Measurements from ENCODE around the gene FEM1B. TPM values are rescaled to one million over a fixed set of nuclear protein-coding genes. Genes with fewer than 3 reads are reported as not detected.
A peak's percentile ranks its signal among the peaks of the same experiment; 100 is the strongest.

Gene FEM1B
- total RNA-seq, 2 experiments from 2014 or later, result 35.5 to 37.3 TPM

DNA sequence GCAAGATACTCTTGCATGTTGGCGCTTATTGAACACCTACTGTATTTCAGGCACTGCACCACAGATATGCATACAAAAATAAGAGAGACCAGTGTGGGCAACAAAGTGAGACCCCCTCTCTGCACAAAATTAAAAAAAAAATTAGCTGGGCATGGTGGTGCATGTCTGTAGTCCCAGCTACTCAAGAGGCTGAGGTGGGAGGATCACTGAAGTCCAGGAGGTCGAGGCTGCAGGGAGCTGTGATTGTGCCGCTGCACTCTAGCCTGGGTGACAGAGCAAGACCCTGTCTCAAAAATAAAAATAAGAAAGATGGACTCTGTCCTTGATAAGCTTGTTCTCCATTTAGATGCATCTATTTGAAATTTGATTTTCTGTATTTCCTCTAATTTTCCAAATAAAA lies 20.8 kb downstream of the FEM1B start:
- Histone ChIP-seq H3K4me2 (ENCODE audit: low read length) (peak overlapping the region; percentile 79), H3K9me2 (ENCODE audit: insufficient read depth, low read length) (no peaks in the 10 kb centered on the region), H3K4me3 (ENCODE audit: low read depth, low read length, poor library complexity, severe bottlenecking) (peak overlapping the region; percentile 42), H3K4me1 (ENCODE audit: insufficient read depth, low read length, poor library complexity, severe bottlenecking) (peaks cover 29% of the 10 kb centered on the region), H3K79me2 (ENCODE audit: insufficient read depth, low read depth, low read length) (peaks cover under 1% of the 10 kb centered on the region; the same call in 1 of the 2 replicates), H3K27ac (ENCODE audit: low read depth, low read length, poor library complexity, severe bottlenecking) (peak overlapping the region; percentile 46), H3K9me3 (ENCODE audit: low read length) (no peaks in the 10 kb centered on the region), H2AFZ (ENCODE audit: low read length) (no peak overlapping the region), H3K36me3 (ENCODE audit: insufficient read depth, low read length) (peaks cover 10% of the 10 kb centered on the region), H4K20me1 (ENCODE audit: insufficient read depth, low read length) (no peaks in the 10 kb centered on the region)
- TF ChIP-seq, protein P1, sequence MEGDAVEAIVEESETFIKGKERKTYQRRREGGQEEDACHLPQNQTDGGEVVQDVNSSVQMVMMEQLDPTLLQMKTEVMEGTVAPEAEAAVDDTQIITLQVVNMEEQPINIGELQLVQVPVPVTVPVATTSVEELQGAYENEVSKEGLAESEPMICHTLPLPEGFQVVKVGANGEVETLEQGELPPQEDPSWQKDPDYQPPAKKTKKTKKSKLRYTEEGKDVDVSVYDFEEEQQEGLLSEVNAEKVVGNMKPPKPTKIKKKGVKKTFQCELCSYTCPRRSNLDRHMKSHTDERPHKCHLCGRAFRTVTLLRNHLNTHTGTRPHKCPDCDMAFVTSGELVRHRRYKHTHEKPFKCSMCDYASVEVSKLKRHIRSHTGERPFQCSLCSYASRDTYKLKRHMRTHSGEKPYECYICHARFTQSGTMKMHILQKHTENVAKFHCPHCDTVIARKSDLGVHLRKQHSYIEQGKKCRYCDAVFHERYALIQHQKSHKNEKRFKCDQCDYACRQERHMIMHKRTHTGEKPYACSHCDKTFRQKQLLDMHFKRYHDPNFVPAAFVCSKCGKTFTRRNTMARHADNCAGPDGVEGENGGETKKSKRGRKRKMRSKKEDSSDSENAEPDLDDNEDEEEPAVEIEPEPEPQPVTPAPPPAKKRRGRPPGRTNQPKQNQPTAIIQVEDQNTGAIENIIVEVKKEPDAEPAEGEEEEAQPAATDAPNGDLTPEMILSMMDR (conservative IDR thresholded peaks at IDR 0.05; ENCODE audit: low read length), result no peak
- no peak for TF ChIP-seq EZH2phosphoT487 (IDR thresholded peaks at IDR 0.05; ENCODE audit: borderline replicate concordance, low read depth, low read length)
- no TSS peak for BruUV-seq (replicated peaks)
- intact Hi-C loops (cut with micrococcal nuclease; ENCODE audit: unreplicated experiment), result loop anchor here (2.0 kb wide), 1 partner anchor 20 kb away; no protein-coding TSS in a partner anchor
- no peak for DNase-seq (ENCODE audit: low spot score)
- CTCF ChIA-PET (ENCODE audit: unreplicated experiment), result no interaction called here
- POLR2A ChIA-PET, result interaction anchor here (0.5 to 1.4 kb wide), 4 partner anchors 8 to 37 kb away, joined by 3 to 4 read pairs (median 3); no protein-coding TSS in a partner anchor

DNA sequence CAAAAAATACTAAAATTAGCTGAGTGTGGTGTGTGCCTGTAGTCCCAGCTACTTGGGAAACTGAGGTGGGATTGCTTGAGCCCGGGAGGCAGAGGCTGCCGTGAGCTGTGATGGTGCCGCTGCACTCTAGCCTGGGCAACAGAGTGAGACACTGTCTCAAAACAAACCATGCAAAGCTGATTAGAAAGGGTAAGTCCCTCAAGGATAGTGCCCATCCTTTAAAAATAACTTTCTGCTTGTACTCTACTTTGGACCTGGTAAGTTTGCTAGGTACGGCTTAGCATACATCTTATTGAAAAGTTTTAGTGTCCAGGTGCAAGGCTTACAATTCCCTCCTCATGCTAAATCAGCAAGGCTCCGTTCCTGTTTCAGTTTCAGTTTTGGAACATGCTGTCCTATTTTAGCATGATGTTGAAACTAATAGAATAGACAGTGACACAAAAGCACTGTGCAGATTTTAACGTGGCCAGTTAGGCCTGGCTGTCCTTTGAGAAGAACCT lies 21.4 kb downstream of the FEM1B start:
- Histone ChIP-seq H4K20me1 (ENCODE audit: insufficient read depth, low read length) (no peaks in the 10 kb centered on the region), H3K4me3 (ENCODE audit: low read depth, low read length, poor library complexity, severe bottlenecking) (peak overlapping the region; percentile 42), H3K9me3 (ENCODE audit: low read length) (no peaks in the 10 kb centered on the region), H3K27ac (ENCODE audit: low read depth, low read length, poor library complexity, severe bottlenecking) (peak overlapping the region; percentile 46), H3K9me2 (ENCODE audit: insufficient read depth, low read length) (no peaks in the 10 kb centered on the region), H3K79me2 (ENCODE audit: insufficient read depth, low read depth, low read length) (no peaks in the 10 kb centered on the region), H2AFZ (ENCODE audit: low read length) (no peak overlapping the region), H3K4me1 (ENCODE audit: insufficient read depth, low read length, poor library complexity, severe bottlenecking) (peaks cover 29% of the 10 kb centered on the region), H3K36me3 (ENCODE audit: insufficient read depth, low read length) (peaks cover 10% of the 10 kb centered on the region; the same call in 1 of the 2 replicates), H3K4me2 (ENCODE audit: low read length) (peak overlapping the region; percentile 79)
- no TSS peak for BruUV-seq (replicated peaks)
- ChIA-PET CTCF (ENCODE audit: unreplicated experiment) (no interaction called here), POLR2A (interaction anchor here (0.6 to 1.4 kb wide), 4 partner anchors 9 to 432 kb away, joined by 3 to 4 read pairs (median 3); no protein-coding TSS in a partner anchor)
- DNase-seq (ENCODE audit: low spot score), result peak; percentile 81
- TF ChIP-seq EZH2phosphoT487 (IDR thresholded peaks at IDR 0.05; ENCODE audit: borderline replicate concordance, low read depth, low read length), result no peak
- TF ChIP-seq, protein P1 (conservative IDR thresholded peaks at IDR 0.05; ENCODE audit: low read length), result no peak
- intact Hi-C loops (cut with micrococcal nuclease; ENCODE audit: unreplicated experiment), result loop anchor here (2.0 kb wide), 1 partner anchor 20 kb away; no protein-coding TSS in a partner anchor

DNA sequence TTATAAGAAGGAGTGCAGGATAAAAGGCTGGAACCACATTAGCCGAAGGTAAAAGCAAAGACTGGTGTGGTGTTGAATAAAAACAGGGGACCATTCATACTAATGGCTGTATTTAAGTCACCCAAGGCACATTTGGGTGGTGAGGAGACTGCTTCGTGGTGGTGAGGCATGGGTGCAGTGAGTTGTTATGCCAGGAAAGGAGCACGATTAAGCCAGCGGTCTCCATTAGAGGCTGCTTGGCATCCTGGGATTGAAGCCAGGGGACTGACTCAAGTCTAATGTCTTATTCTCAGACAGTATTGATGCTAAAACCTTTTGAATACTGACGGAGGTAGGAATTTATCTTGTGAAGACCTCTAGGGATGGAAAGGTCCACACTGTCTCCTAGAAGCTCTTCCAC lies 21.9 kb downstream of the FEM1B start:
- BruUV-seq (replicated peaks), result no TSS peak
- no peak overlapping the region for H2AFZ ChIP-seq (ENCODE audit: low read length)
- H3K79me2 ChIP-seq (ENCODE audit: insufficient read depth, low read depth, low read length), result no peaks in the 10 kb centered on the region
- no peak for DNase-seq (ENCODE audit: low spot score)
- POLR2A ChIA-PET, result interaction anchor here (0.6 to 1.4 kb wide), 3 partner anchors 10 to 432 kb away, joined by 3 to 4 read pairs (median 3); no protein-coding TSS in a partner anchor
- CTCF ChIA-PET (ENCODE audit: unreplicated experiment), result no interaction called here
- H3K27ac ChIP-seq (ENCODE audit: low read depth, low read length, poor library complexity, severe bottlenecking), result peak overlapping the region; percentile 46
- no peaks in the 10 kb centered on the region for H4K20me1 ChIP-seq (ENCODE audit: insufficient read depth, low read length)
- TF ChIP-seq EZH2phosphoT487 (IDR thresholded peaks at IDR 0.05; ENCODE audit: borderline replicate concordance, low read depth, low read length), result no peak
- TF ChIP-seq, protein P1 (conservative IDR thresholded peaks at IDR 0.05; ENCODE audit: low read length), result no peak
- H3K9me3 ChIP-seq (ENCODE audit: low read length), result no peaks in the 10 kb centered on the region
- no peaks in the 10 kb centered on the region for H3K9me2 ChIP-seq (ENCODE audit: insufficient read depth, low read length)
- peaks cover 29% of the 10 kb centered on the region for H3K4me1 ChIP-seq (ENCODE audit: insufficient read depth, low read length, poor library complexity, severe bottlenecking)
- H3K36me3 ChIP-seq (ENCODE audit: insufficient read depth, low read length), result peaks cover 10% of the 10 kb centered on the region; the same call in 1 of the 2 replicates
- intact Hi-C loops (cut with micrococcal nuclease; ENCODE audit: unreplicated experiment), result loop anchor here (2.0 kb wide), 1 partner anchor 21 kb away; no protein-coding TSS in a partner anchor
- peak overlapping the region; percentile 42 for H3K4me3 ChIP-seq (ENCODE audit: low read depth, low read length, poor library complexity, severe bottlenecking)
- H3K4me2 ChIP-seq (ENCODE audit: low read length), result peak overlapping the region; percentile 79

All from OCI-LY7 (cell line).